NCI-H82 treated with DMSO at 0.1 percent for 48 hours (cell line): ENCODE results near the gene KCTD17.

Experiments used
- DNase-seq: peaks from one replicate; lab custom pipeline; 2025; ENCODE audit not compliant: unreplicated experiment; lab: John Stamatoyannopoulos, UW

Gene KCTD17

GRCh38 chr22:37051391-37052385, at the start of gene KCTD17:
TSS of gene KCTD17 (plus strand) at chr22:37051742. CDS start at chr22:37051761, 19 bp downstream.
- no peak for DNase-seq

DNA sequence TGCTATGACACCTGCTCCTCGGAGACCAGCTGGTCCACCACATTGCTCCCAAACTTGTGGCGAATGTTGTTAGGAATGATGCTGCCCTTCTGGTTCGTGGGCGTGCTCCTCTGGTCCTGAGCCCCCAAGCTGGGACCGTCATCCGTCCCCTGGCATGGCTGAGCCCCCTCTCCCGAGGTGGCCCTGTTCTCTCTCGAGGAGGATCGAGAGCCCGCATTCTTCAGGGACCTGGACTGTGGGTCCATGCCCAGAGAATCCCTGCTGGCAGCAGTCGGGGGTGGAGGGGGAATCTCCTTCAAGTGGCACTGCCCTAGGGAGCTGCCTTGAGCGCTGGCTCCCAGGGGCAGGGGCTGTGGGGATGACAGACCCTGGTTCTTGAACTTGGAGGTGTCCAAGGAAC, 49.7 kb upstream of the KCTD17 start:
- no peak for DNase-seq

- no peak for DNase-seq
Measured at GRCh38 chr22:37002633-37003032, 48.9 kb upstream of the KCTD17 start.

- DNase-seq: no peak
Measured at GRCh38 chr22:37007651-37008050, 43.9 kb upstream of the KCTD17 start.

GRCh38 chr22:37008365-37008764, 43.2 kb upstream of the KCTD17 start:
- no peak for DNase-seq

DNA sequence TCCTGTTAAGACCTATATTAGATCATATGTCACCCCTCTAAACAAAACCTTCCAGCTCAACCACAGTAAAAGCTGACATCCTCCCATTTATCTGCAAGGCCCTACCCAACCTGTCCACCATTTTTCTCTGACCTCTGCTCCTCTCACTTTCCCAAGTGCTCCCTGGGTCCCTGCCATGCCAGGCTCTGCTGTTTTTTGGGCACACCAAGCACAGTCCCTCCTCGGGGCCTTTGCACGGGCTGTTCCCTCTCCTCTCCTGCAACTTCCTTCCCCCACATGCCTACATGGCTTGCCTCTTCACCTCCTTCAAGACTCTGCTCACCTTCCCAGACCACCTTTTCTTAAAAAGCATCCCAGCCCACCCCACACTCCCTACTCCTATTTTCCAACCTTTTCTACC, 42.1 kb upstream of the KCTD17 start:
- no peak for DNase-seq

- no peak for DNase-seq
Measured at GRCh38 chr22:37010174-37010573, 41.4 kb upstream of the KCTD17 start.

DNA sequence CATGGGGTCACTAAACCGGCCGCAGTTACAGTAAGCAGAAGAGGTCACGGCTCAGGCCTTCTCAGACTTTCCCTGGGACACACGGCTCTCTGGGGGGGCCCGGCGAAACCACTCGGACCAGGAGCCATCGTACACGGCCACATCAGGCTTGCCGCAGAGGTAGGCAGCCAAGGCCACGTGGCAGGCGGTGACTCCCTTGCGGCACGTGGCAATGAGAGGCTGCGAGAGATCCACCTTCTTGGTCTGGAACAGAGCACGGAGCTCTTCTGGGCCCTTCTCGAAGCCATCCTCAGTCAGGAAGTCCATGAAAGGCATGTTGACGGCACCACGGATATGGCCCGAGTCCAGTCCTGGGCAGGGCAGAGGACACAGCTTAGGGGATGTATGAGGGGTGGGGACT, 40.6 kb upstream of the KCTD17 start:
- no peak for DNase-seq

DNA sequence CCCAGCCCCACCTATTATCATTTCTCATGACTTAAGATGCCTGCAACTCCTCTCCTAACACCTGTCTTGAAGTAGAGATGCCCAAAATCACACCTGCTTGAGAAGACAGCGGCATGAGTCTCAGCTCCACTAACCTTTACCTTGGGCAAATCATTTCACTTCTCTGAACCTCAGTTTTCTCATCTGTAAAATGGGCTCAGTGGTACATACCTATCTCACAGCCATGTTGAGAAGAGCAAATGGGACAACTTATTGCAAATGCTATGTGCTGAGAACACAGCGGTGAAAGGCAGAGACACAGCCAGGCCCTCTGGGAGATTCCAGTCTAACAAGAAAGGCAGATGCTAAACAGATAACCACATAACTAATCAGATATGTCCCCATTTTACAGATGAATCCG, 40.1 kb upstream of the KCTD17 start:
- DNase-seq: no peak

GRCh38 chr22:37012262-37012904, 39.2 kb upstream of the KCTD17 start:
- DNase-seq: no peak

GRCh38 chr22:37012956-37013355, 38.6 kb upstream of the KCTD17 start:
- no peak for DNase-seq

DNA sequence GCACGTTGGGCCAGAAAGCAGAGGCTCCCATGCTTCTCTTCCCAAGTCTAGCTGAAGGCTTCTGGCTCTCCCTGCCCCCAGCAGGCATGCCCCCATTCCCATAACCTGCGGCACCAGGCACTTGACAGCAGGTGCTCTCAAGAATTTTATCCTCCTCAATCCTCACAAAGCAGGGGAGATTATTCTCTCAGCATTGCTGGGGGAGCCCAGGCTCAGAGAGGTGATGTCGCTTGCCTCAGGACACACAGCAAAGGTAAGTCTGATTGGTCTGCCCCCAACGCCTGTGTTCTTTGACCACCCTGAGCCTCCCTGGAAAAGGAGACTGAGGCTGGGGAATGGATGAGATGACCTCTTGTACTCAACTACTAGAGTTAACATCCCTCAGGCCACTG, 37.1 kb upstream of the KCTD17 start:
- no peak for DNase-seq

DNA sequence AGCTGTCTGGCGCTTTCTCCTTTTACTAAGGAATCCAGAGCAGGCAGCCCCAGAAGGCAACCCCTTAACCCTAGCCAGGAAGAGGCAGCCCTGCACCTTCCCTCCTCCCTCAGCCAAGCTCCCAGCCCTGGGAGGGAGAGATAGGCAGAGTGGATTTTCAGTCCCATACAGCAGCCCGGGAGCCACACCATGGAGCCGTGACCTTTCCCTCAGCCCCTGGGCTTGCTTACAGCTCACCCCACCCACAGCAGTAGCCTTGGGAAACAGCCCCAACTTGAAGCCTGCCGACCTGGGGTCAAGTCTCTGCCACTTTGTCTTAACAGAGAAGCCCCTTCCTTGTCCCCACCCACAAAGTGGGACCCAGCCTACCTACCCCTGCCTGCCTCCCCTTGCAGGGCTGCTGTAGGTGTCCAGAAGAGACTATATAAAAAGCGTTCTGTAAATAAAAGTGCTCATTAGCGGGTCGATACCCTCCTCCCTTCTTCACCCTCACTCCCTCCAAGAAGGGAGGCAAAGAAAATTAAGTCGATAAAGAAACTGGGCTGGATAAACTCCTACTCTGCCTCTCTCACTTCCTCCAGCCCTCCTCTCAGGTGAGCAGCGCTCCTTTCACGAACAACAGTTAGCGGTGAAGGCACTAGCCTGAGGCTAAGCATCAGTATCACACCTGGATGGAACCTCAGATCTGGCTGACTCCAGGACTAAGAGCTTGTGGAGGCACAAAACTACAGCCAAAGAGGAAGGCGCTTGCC, 36.5 kb upstream of the KCTD17 start:
- DNase-seq: no peak

GRCh38 chr22:37015587-37015878, 36.0 kb upstream of the KCTD17 start:
- no peak for DNase-seq

DNA sequence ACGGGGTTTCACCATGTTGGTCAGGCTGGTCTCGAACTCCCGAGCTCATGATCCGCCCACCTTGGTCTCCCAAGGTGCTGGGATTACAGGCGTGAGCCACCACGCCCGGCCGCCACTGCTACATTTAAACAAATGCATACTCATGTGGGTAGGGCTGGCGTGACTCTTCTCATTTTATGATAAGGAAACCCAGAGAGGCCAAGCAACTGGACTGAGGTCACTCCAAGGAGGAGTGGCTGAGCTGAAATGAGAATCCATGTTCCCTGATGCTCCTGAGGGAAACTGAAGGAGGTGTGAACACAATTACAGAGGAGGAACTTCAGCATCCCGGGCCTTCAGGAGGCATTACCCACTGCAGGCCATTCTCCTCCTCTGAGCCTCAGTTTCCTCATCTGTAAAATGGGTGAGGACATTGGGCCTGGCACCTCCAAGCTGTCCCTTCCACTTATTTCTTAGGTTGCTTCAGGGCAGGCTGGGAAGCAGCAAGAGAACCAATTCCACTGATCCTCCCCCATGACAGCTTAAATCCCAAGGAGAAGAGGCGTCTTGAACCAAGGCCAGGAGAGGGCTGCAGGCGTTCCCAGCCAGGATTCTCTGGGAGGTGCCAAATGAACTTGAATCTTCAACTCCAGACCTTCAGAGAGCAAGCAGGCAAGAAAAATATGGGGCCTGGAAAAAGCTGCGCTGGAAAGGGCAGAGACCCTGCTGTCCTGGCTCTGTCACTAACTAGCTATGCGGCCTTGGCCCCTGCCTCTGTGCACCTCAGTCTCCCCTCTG, 35.2 kb upstream of the KCTD17 start:
- no peak for DNase-seq

- DNase-seq: no peak
Measured at GRCh38 chr22:37017356-37017755, 34.2 kb upstream of the KCTD17 start.

- DNase-seq: no peak
Measured at GRCh38 chr22:37018086-37018814, 33.3 kb upstream of the KCTD17 start.

GRCh38 chr22:37018815-37019308, 32.7 kb upstream of the KCTD17 start:
- no peak for DNase-seq

DNA sequence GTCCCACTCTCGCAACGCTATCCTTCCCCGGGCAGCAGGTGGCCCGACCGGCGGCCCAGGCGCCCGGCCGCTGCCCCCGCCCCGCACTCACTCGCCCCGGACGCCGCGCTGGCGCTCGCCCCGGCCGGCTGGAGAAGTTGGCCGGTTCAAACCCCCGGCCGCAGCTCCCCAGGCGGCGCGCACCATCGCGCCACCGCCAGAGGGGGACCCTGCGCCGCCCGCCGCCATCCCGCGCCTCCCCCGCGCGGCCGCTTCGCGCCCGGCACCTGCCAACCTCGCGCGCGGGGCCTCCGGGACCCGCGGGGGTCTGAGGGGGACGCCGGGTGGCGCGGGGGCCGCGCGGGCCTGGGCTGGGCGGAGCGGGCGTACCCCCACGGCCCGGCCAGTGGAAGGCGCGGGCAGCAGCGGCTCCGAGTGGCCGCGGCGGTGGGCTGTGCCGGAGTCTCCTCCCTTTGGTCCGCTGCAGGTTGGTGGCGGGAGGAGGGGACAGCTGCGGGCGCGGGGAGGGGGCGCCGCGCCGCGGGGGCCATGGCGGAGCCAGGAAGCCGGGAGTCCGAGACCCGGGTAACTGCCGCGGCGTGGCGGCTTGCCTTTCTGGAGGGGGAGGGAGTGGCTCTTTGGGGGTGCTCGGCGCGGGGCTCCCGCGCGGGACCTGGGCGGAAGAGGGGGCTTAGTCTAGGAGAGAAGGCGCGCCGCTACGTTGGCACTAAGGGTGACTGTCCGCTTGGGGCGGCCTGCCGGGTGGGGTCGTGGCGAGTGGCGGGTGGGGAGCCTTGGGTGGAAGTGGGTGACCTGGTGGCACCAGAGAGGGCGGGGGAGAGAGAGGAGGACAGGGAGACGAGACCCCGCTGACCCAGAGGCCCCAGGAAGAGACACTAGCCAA, 32.0 kb upstream of the KCTD17 start, which contains the start of the genes MPST and TST:
Gene MPST (plus strand): TSS at position 434 of the 883 bp plus-strand sequence. CDS start 95 bp downstream, at position 529.
Gene TST (minus strand): TSS at position 139 of the 883 bp plus-strand sequence. CDS start 715 bp downstream, outside the sequence.
- DNase-seq: peak; percentile 41
